ENCODE data around the gene BRAF. TPM values are rescaled to one million over a fixed set of nuclear protein-coding genes. Genes with fewer than 3 reads are reported as not detected.
"Not testable (repeated sequence)": the region's sequence is repeated elsewhere in the genome, so short reads cannot be mapped to it uniquely, and the experiment has no call there.

The BRAF gene
- total RNA-seq, 4 donors from 2014 or later: 32.2 to 94.9 (median 41.0) TPM

GRCh38 chr7:140915935-140916555, 8.7 kb downstream of the BRAF start:
- Histone ChIP-seq H3K4me1 (peaks cover 19% of the 10 kb centered on the region), H3K27ac (no peak overlapping the region), H3K9me3 (no peaks in the 10 kb centered on the region), H3K27me3 (no peaks in the 10 kb centered on the region), H3K4me3 (no peak overlapping the region), H3K36me3 (no peaks in the 10 kb centered on the region)
- WGBS: 86% methylated on average over 4 of the region's 4 CpGs
- TF ChIP-seq, protein P1, sequence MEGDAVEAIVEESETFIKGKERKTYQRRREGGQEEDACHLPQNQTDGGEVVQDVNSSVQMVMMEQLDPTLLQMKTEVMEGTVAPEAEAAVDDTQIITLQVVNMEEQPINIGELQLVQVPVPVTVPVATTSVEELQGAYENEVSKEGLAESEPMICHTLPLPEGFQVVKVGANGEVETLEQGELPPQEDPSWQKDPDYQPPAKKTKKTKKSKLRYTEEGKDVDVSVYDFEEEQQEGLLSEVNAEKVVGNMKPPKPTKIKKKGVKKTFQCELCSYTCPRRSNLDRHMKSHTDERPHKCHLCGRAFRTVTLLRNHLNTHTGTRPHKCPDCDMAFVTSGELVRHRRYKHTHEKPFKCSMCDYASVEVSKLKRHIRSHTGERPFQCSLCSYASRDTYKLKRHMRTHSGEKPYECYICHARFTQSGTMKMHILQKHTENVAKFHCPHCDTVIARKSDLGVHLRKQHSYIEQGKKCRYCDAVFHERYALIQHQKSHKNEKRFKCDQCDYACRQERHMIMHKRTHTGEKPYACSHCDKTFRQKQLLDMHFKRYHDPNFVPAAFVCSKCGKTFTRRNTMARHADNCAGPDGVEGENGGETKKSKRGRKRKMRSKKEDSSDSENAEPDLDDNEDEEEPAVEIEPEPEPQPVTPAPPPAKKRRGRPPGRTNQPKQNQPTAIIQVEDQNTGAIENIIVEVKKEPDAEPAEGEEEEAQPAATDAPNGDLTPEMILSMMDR (IDR thresholded peaks at IDR 0.05): no peak
- TF ChIP-seq POLR2AphosphoS5 (IDR thresholded peaks at IDR 0.05) (no peak), EP300 (IDR thresholded peaks at IDR 0.05) (no peak), POLR2A (IDR thresholded peaks at IDR 0.05) (no peak)
- no peak for DNase-seq (ENCODE audit: low spot score in 2 of 2)

- no peaks in the 10 kb centered on the region for H3K36me3 ChIP-seq
- H3K4me3 ChIP-seq: no peak overlapping the region
- H3K27me3 ChIP-seq: no peaks in the 10 kb centered on the region
- DNase-seq (ENCODE audit: low spot score in 2 of 2): no peak
- H3K4me1 ChIP-seq: peaks cover 19% of the 10 kb centered on the region
- H3K9me3 ChIP-seq: no peaks in the 10 kb centered on the region
- no peak for TF ChIP-seq POLR2A (IDR thresholded peaks at IDR 0.05)
- TF ChIP-seq, protein P1 (IDR thresholded peaks at IDR 0.05): no peak
- TF ChIP-seq EP300 (IDR thresholded peaks at IDR 0.05): no peak
- TF ChIP-seq POLR2AphosphoS5 (IDR thresholded peaks at IDR 0.05): no peak
- no peak overlapping the region for H3K27ac ChIP-seq
Observed at GRCh38 chr7:140914083-140914482, 10.6 kb downstream of the BRAF start.

- not testable (repeated sequence) for H3K9me3 ChIP-seq; H3K27ac ChIP-seq; H3K27me3 ChIP-seq; H3K36me3 ChIP-seq; DNase-seq (ENCODE audit: low spot score in 2 of 2); H3K4me3 ChIP-seq
- H3K4me1 ChIP-seq: peaks cover 19% of the 10 kb centered on the region
- 89% methylated on average over 5 of the region's 5 CpGs for WGBS
Observed at GRCh38 chr7:140913596-140913928, 11.2 kb downstream of the BRAF start.

- H3K27me3 ChIP-seq: no peaks in the 10 kb centered on the region
- WGBS: 15% methylated on average over 1 of the region's 1 CpG
- DNase-seq (ENCODE audit: low spot score in 2 of 2): no peak
- TF ChIP-seq POLR2AphosphoS5 (IDR thresholded peaks at IDR 0.05): no peak
- no peak for TF ChIP-seq POLR2A (IDR thresholded peaks at IDR 0.05)
- no peak for TF ChIP-seq EP300 (IDR thresholded peaks at IDR 0.05)
- TF ChIP-seq, protein P1 (IDR thresholded peaks at IDR 0.05): no peak
- H3K4me1 ChIP-seq: peaks cover 19% of the 10 kb centered on the region
- no peaks in the 10 kb centered on the region for H3K9me3 ChIP-seq
- H3K36me3 ChIP-seq: no peaks in the 10 kb centered on the region
- H3K27ac ChIP-seq: no peak overlapping the region
- H3K4me3 ChIP-seq: no peak overlapping the region
Observed at GRCh38 chr7:140911746-140912145, 13.0 kb downstream of the BRAF start.

- Histone ChIP-seq H3K4me3 (no peak overlapping the region), H3K27ac (no peak overlapping the region), H3K9me3 (no peaks in the 10 kb centered on the region), H3K36me3 (no peaks in the 10 kb centered on the region), H3K4me1 (peaks cover 19% of the 10 kb centered on the region), H3K27me3 (no peaks in the 10 kb centered on the region)
- TF ChIP-seq EP300 (IDR thresholded peaks at IDR 0.05): no peak
- TF ChIP-seq POLR2A (IDR thresholded peaks at IDR 0.05): no peak
- TF ChIP-seq, protein P1 (IDR thresholded peaks at IDR 0.05): no peak
- no peak for TF ChIP-seq POLR2AphosphoS5 (IDR thresholded peaks at IDR 0.05)
- no peak for DNase-seq (ENCODE audit: low spot score in 2 of 2)
- WGBS: 86% methylated on average over 5 of the region's 5 CpGs
Observed at GRCh38 chr7:140909476-140910161, 15.1 kb downstream of the BRAF start.

Data from suprapubic skin (tissue), 4 donors.